DND-41 (cell line): Measurements from ENCODE around the gene NSD1.

Experiments
- EZH2 ChIP-seq: IDR thresholded peaks from 3 replicates; pipeline ENCODE4 v1.6.1; 2012; ENCODE audit warnings: borderline replicate concordance, low read depth, mild to moderate bottlenecking, moderate library complexity, low read length, inconsistent platforms; ENCODE audit not compliant: severe bottlenecking
- TF ChIP-seq, protein P1 (sequence below): IDR thresholded peaks from 2 replicates; pipeline ENCODE4 v1.5.1; 2012; ENCODE audit warnings: borderline replicate concordance, low read length, moderate library complexity, mild to moderate bottlenecking; ENCODE audit not compliant: poor library complexity, severe bottlenecking; ENCODE audit errors: extremely low read depth

- TF ChIP-seq, protein P1, sequence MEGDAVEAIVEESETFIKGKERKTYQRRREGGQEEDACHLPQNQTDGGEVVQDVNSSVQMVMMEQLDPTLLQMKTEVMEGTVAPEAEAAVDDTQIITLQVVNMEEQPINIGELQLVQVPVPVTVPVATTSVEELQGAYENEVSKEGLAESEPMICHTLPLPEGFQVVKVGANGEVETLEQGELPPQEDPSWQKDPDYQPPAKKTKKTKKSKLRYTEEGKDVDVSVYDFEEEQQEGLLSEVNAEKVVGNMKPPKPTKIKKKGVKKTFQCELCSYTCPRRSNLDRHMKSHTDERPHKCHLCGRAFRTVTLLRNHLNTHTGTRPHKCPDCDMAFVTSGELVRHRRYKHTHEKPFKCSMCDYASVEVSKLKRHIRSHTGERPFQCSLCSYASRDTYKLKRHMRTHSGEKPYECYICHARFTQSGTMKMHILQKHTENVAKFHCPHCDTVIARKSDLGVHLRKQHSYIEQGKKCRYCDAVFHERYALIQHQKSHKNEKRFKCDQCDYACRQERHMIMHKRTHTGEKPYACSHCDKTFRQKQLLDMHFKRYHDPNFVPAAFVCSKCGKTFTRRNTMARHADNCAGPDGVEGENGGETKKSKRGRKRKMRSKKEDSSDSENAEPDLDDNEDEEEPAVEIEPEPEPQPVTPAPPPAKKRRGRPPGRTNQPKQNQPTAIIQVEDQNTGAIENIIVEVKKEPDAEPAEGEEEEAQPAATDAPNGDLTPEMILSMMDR: no peak
- TF ChIP-seq EZH2: no peak
Observed at GRCh38 chr5:177092178-177093081, 41.1 kb upstream of the NSD1 start.
